HEK293 (cell line): Measurements from ENCODE around the gene HOXD10.

Experiments used
- CTCF ChIA-PET: fragments of 350-600 bp; formaldehyde crosslinking; extraction: SDS; loops from one replicate; lab custom pipeline; 2021; ENCODE audit warnings: antibody characterized with exemption; lab: Yijun Ruan, JAX
- POLR2A ChIA-PET: fragments of 300-600 bp; formaldehyde crosslinking; extraction: SDS; loops from one replicate; lab custom pipeline; 2020; ENCODE audit warnings: antibody characterized with exemption, inconsistent platforms; lab: Yijun Ruan, JAX
- H3K27ac ChIP-seq: fragments of 200-500 bp; sonication (Bioruptor generic); 2 replicates; pipeline ENCODE4 v1.5.1; 2014; ENCODE audit warnings: low read depth, low read length, control low read depth, inconsistent platforms; ENCODE audit errors: extremely low read depth
- H3K36me3 ChIP-seq, 2 experiments: fragments of 200-500 bp in 1 of 2; sonication (Bioruptor generic) in 1 of 2; 1 replicate in 1 of 2; 2 replicates in 1 of 2; pipeline ENCODE4 v1.5.1; 2014 to 2017; ENCODE audit warnings: inconsistent platforms in 2 of 2, low read length in 2 of 2; ENCODE audit not compliant: control insufficient read depth in 2 of 2, insufficient read depth in 1 of 2
- H3K4me1 ChIP-seq: fragments of 200-500 bp; sonication (Bioruptor generic); 2 replicates; pipeline ENCODE4 v1.5.1; 2014; ENCODE audit warnings: mild to moderate bottlenecking, low read length, inconsistent platforms; ENCODE audit not compliant: control insufficient read depth, insufficient read depth
- H3K4me3 ChIP-seq: 2 replicates; pipeline ENCODE4 v1.5.1; 2011; ENCODE audit warnings: low read depth, mild to moderate bottlenecking, control low read depth, low read length, moderate library complexity
- H3K9me3 ChIP-seq: fragments of 200-500 bp; sonication (Bioruptor generic); 2 replicates; pipeline ENCODE4 v1.5.1; 2014; ENCODE audit warnings: low read depth, low read length, inconsistent platforms; ENCODE audit not compliant: control insufficient read depth, insufficient read depth
- GFI1B ChIP-seq: fragments of 450-650 bp; formaldehyde crosslinking; IDR thresholded peaks from 2 replicates; pipeline ENCODE4 v1.5.1; 2016; ENCODE audit warnings: missing biosample characterization, missing genetic modification characterization
- GLI2 ChIP-seq: fragments of 450-650 bp; formaldehyde crosslinking; IDR thresholded peaks from 2 replicates; pipeline ENCODE4; 2017; ENCODE audit warnings: missing biosample characterization, missing genetic modification characterization, low read depth, borderline replicate concordance
- SETDB1 ChIP-seq: IDR thresholded peaks from one replicate; pipeline ENCODE4 v1.6.1; 2017; ENCODE audit warnings: mild to moderate bottlenecking, low read length, moderate library complexity, mixed read lengths; ENCODE audit not compliant: insufficient read length
- ZBTB10 ChIP-seq: fragments of 450-650 bp; formaldehyde crosslinking; IDR thresholded peaks from 2 replicates; pipeline ENCODE4 v1.5.1; 2016; ENCODE audit warnings: missing biosample characterization, missing genetic modification characterization
- ZIC2 ChIP-seq: fragments of 450-650 bp; formaldehyde crosslinking; IDR thresholded peaks from 2 replicates; pipeline ENCODE4 v1.5.1; 2016; ENCODE audit warnings: missing biosample characterization, missing genetic modification characterization
- ZNF114 ChIP-seq: fragments of 450-650 bp; formaldehyde crosslinking; IDR thresholded peaks from 2 replicates; pipeline ENCODE4 v1.5.0; 2017; ENCODE audit warnings: missing biosample characterization, missing genetic modification characterization
- ZNF366 ChIP-seq: fragments of 450-650 bp; formaldehyde crosslinking; conservative IDR thresholded peaks from 2 replicates; pipeline ENCODE4 v1.5.1; 2016; ENCODE audit warnings: missing biosample characterization, missing genetic modification characterization
- ZNF398 ChIP-seq: fragments of 450-650 bp; formaldehyde crosslinking; IDR thresholded peaks from 2 replicates; pipeline ENCODE4 v1.5.1; 2017; ENCODE audit warnings: missing biosample characterization, missing genetic modification characterization
- ZNF530 ChIP-seq: fragments of 450-650 bp; formaldehyde crosslinking; IDR thresholded peaks from 2 replicates; pipeline ENCODE4 v1.5.1; 2016; ENCODE audit warnings: low read depth, missing biosample characterization, missing genetic modification characterization
- ZNF777 ChIP-seq: fragments of 450-650 bp; formaldehyde crosslinking; IDR thresholded peaks from 2 replicates; pipeline ENCODE4 v1.5.1; 2017; ENCODE audit warnings: missing biosample characterization, missing genetic modification characterization, borderline replicate concordance
- ZNF785 ChIP-seq: fragments of 450-650 bp; formaldehyde crosslinking; IDR thresholded peaks from 2 replicates; pipeline ENCODE4 v1.5.1; 2016; ENCODE audit warnings: missing biosample characterization, missing genetic modification characterization
- ZSCAN30 ChIP-seq: fragments of 450-650 bp; IDR thresholded peaks from 2 replicates; pipeline ENCODE4 v1.5.1; 2018; ENCODE audit warnings: missing biosample characterization, mild to moderate bottlenecking, missing genetic modification characterization, moderate library complexity
- TF ChIP-seq, protein P1 (sequence below): fragments of 450-650 bp; formaldehyde crosslinking; IDR thresholded peaks from 2 replicates; pipeline ENCODE4; 2016; ENCODE audit warnings: missing biosample characterization, missing genetic modification characterization
- TF ChIP-seq, protein P2 (sequence below): fragments of 450-650 bp; formaldehyde crosslinking; IDR thresholded peaks from 2 replicates; pipeline ENCODE4 v1.5.1; 2016; ENCODE audit warnings: missing biosample characterization, missing genetic modification characterization

HOXD10 gene

GRCh38 chr2:176151442-176152287 lies 35.1 kb downstream of the HOXD10 start, which contains the start of gene HOXD4:
TSS of gene HOXD4 (plus strand) at chr2:176151550. CDS start at chr2:176151634, 84 bp downstream.
- TF ChIP-seq, protein P1, sequence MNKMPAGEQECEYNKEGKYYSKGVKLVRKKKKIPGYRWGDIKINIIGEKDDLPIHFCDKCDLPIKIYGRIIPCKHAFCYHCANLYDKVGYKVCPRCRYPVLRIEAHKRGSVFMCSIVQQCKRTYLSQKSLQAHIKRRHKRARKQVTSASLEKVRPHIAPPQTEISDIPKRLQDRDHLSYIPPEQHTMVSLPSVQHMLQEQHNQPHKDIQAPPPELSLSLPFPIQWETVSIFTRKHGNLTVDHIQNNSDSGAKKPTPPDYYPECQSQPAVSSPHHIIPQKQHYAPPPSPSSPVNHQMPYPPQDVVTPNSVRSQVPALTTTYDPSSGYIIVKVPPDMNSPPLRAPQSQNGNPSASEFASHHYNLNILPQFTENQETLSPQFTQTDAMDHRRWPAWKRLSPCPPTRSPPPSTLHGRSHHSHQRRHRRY (tag by site-specific recombination): no peak
- TF ChIP-seq ZSCAN30 (tag by site-specific recombination) (no peak), ZIC2 (tag by site-specific recombination) (no peak), ZNF530 (tag by site-specific recombination) (no peak), ZNF114 (no peak), ZNF777 (tag by site-specific recombination) (no peak)
- POLR2A ChIA-PET: interaction anchor here (0.9 to 1.8 kb wide), 3 partner anchors 9 to 15 kb away, joined by 3 to 5 read pairs (median 4); no protein-coding TSS in a partner anchor
- Histone ChIP-seq H3K27ac (peak within 1 kb of the TSS; percentile 95), H3K36me3 (peaks cover 0 to 46% of the 10 kb centered on the region in 2 experiments; a peak in 1 of 3 replicates), H3K4me3 (peak within 1 kb of the TSS; percentile 66), H3K4me1 (peaks cover 20% of the 10 kb centered on the region), H3K9me3 (no peaks in the 10 kb centered on the region)
- CTCF ChIA-PET: interaction anchor here (0.7 to 3.2 kb wide), 8 partner anchors 11 to 978 kb away, joined by 3 to 17 read pairs (median 4); no protein-coding TSS in a partner anchor

DNA sequence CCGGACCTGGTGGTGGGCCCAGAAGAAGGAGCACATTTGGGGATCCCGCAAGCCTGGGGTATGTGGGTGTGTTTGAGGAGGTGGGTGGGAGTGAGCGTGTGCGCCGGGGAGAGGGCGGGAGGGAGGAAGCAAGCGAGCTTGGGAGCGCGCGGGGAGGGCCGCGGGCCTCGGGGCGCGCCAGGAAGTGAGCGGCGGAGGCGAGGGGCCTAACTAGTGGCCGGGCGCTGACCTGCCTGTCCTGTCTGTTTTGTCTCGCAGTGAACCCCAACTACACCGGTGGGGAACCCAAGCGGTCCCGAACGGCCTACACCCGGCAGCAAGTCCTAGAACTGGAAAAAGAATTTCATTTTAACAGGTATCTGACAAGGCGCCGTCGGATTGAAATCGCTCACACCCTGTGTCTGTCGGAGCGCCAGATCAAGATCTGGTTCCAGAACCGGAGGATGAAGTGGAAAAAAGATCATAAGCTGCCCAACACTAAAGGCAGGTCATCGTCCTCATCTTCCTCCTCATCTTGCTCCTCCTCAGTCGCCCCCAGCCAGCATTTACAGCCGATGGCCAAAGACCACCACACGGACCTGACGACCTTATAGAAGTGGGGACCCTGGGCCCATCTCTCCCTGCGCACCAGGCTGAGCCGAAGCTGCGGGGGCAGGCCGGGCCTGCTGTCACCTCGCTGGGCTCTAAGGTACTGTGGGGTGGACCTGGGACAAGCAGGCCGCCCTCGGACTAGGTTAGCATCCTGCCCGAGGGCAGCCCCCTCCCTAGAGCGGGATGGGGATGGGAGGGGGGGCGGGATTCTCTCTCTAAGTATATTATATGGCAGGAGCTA lies 36.0 kb downstream of the HOXD10 start:
- Histone ChIP-seq H3K9me3 (no peaks in the 10 kb centered on the region), H3K36me3 (peaks cover 0 to 46% of the 10 kb centered on the region in 2 experiments; a peak in 1 of 3 replicates), H3K4me3 (peak overlapping the region; percentile 66), H3K27ac (peak overlapping the region; percentile 71; the same call in 1 of the 2 replicates), H3K4me1 (peaks cover 17% of the 10 kb centered on the region)
- TF ChIP-seq ZBTB10 (tag by site-specific recombination): no peak
- TF ChIP-seq ZNF366: no peak
- TF ChIP-seq ZNF785: no peak
- TF ChIP-seq, protein P2, sequence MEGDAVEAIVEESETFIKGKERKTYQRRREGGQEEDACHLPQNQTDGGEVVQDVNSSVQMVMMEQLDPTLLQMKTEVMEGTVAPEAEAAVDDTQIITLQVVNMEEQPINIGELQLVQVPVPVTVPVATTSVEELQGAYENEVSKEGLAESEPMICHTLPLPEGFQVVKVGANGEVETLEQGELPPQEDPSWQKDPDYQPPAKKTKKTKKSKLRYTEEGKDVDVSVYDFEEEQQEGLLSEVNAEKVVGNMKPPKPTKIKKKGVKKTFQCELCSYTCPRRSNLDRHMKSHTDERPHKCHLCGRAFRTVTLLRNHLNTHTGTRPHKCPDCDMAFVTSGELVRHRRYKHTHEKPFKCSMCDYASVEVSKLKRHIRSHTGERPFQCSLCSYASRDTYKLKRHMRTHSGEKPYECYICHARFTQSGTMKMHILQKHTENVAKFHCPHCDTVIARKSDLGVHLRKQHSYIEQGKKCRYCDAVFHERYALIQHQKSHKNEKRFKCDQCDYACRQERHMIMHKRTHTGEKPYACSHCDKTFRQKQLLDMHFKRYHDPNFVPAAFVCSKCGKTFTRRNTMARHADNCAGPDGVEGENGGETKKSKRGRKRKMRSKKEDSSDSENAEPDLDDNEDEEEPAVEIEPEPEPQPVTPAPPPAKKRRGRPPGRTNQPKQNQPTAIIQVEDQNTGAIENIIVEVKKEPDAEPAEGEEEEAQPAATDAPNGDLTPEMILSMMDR (tag by site-specific recombination): no peak
- no peak for TF ChIP-seq GLI2
- TF ChIP-seq GFI1B: no peak
- TF ChIP-seq SETDB1: no peak
- no peak for TF ChIP-seq ZNF398 (tag by site-specific recombination)
- ChIA-PET POLR2A (interaction anchor here (0.9 to 1.8 kb wide), 3 partner anchors 9 to 116 kb away, joined by 3 to 4 read pairs (median 3); partner anchors contain the start of gene MTX2), CTCF (interaction anchor here (0.9 to 2.9 kb wide), 5 partner anchors 12 to 501 kb away, joined by 3 to 17 read pairs (median 4); no protein-coding TSS in a partner anchor)
